ENCODE data around the gene CLSTN2.

- TF ChIP-seq CTCF (IDR thresholded peaks at IDR 0.05): no peak
- TF ChIP-seq POLR2A (IDR thresholded peaks at IDR 0.05): no peak
These were observed 353.6 kb downstream of the CLSTN2 start for GRCh38 chr3:140288595-140288994.
